Adrenal gland (tissue), 5 donors: ENCODE data around the gene AGFG1.

Experiments used
- POLR2A ChIP-seq, 2 donors: fragments of 450-650 bp; IDR thresholded peaks; one replicate each; pipeline ENCODE4 v1.6.1; 2017; ENCODE audit warnings: antibody characterized with exemption in 2 of 2, mild to moderate bottlenecking in 2 of 2, moderate library complexity in 1 of 2
- TF ChIP-seq, protein P1 (sequence below), 6 experiments: fragments of 450-650 bp in 4 of 6; fragments of 200-600 bp in 2 of 6; sonication (generic) in 1 of 6; IDR thresholded peaks; 1 replicate in 5 of 6; 2 replicates in 1 of 6; pipeline versions ENCODE4 v1.5.1 to v1.8.0; 2016 to 2021; ENCODE audit warnings: antibody characterized with exemption in 6 of 6, mild to moderate bottlenecking in 2 of 6, moderate library complexity in 1 of 6
- donor health status: DM: no; HTN: no; CAD: no.

DNA sequence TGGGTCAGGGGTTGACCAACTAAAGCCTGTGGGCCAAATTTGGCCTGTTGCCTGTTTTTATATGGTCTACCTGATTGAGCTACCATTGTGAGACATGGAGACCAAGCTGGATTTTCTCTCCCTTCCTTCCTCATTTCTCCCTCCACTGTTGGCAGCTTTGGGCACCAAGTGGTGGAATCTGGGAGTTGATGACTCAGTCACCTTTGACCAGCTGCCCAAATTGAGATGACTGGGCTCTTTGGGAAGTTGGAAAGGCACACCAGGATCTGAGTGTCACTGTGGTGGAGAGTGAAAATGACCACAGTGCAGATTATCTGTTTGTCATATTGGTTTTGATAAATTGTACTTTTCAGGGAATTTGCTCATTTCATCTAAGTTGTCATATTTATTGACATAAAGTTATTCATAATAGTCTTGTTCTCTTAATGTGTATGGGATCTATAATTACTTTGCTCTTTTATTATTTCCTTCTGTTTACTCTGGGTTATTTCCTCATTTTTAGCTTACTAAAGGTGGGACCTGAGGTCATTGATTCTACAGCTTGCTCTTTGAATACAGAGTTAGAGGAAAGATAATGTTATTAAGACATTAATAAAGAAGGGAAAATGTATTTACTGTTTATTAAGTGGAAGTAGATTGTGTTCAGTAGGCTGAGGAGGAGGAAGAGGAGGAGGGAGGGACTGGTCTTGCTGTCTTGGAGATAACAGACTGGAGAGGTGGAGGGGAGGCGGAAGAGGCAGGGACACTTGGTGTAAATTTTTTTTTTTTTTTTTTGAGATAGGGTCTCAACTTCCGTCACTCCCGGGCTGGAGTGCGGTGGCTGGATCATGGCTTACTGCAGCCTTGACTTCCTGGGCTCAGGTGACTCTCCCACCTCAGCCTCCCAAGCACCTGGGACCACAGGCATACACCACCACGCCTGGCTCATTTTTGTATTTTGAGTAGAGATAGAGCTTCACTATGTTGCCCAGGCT lies 31.8 kb downstream of the AGFG1 start:
- TF ChIP-seq, protein P1, sequence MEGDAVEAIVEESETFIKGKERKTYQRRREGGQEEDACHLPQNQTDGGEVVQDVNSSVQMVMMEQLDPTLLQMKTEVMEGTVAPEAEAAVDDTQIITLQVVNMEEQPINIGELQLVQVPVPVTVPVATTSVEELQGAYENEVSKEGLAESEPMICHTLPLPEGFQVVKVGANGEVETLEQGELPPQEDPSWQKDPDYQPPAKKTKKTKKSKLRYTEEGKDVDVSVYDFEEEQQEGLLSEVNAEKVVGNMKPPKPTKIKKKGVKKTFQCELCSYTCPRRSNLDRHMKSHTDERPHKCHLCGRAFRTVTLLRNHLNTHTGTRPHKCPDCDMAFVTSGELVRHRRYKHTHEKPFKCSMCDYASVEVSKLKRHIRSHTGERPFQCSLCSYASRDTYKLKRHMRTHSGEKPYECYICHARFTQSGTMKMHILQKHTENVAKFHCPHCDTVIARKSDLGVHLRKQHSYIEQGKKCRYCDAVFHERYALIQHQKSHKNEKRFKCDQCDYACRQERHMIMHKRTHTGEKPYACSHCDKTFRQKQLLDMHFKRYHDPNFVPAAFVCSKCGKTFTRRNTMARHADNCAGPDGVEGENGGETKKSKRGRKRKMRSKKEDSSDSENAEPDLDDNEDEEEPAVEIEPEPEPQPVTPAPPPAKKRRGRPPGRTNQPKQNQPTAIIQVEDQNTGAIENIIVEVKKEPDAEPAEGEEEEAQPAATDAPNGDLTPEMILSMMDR (IDR thresholded peaks at IDR 0.05) = peak in 4 of 6 experiments; percentile 10 to 21 (median 15)
- TF ChIP-seq POLR2A (IDR thresholded peaks at IDR 0.05) = peak in 1 of 2 donors; percentile 10
